HepG2 (cell line): Measurements from ENCODE around the gene PDE2A. TPM values are rescaled to one million over a fixed set of nuclear protein-coding genes. Genes with fewer than 3 reads are reported as not detected.

Source experiments
- ATAC-seq: fragments of 200-7000 bp; cut with Tn5 transposase; 3 replicates; pipeline ENCODE4 v1.9.1; 2020; ENCODE audit warnings: mild to moderate bottlenecking, moderate library complexity
- BruUV-seq: library from RNA; stranded (reverse); fragments of 400-500 nt; replicated peaks from 2 replicates; lab custom pipeline; 2021; lab: Mats Ljungman, UMichigan
- CTCF ChIA-PET: fragments of 300-600 bp; formaldehyde crosslinking; extraction: SDS; loops from one replicate; lab custom pipeline; 2021; ENCODE audit warnings: low total read pairs, inconsistent platforms, low intra/inter-chr PET ratio; lab: Yijun Ruan, JAX
- POLR2A ChIA-PET: fragments of 350-600 bp; sonication (Branson Sonifier 250); formaldehyde crosslinking; loops from one replicate; lab custom pipeline; 2020; ENCODE audit warnings: antibody characterized with exemption, inconsistent platforms; lab: Yijun Ruan, JAX
- DNase-seq: peaks from one replicate; pipeline ENCODE4 v3.0.0-alpha.2; 2015; ENCODE audit warnings: low spot score
- FAIRE-seq: peaks from 3 replicates; lab custom pipeline; 2011; peaks lifted over from hg19 to GRCh38; lab: Jason Lieb, UNC
- H2AFZ ChIP-seq: one replicate; pipeline ENCODE4 v1.6.1; 2011; ENCODE audit warnings: low read length, inconsistent platforms
- H3K27ac ChIP-seq: fragments of 300-600 bp; 3 replicates; pipeline ENCODE4 v1.8.0; 2011; ENCODE audit warnings: mixed run types, mild to moderate bottlenecking, mixed read lengths, low read length, inconsistent platforms; ENCODE audit not compliant: insufficient read depth; ENCODE audit errors: extremely low read length
- H3K27me3 ChIP-seq, 2 experiments: fragments of 200-600 bp in 1 of 2; 2 replicates in 1 of 2; 3 replicates in 1 of 2; pipeline versions ENCODE4 v1.6.0 to v1.8.0; 2011; ENCODE audit warnings: low read length in 2 of 2, mild to moderate bottlenecking in 2 of 2, moderate library complexity in 2 of 2, inconsistent platforms in 1 of 2; ENCODE audit not compliant: insufficient read depth in 2 of 2, control insufficient read depth in 1 of 2
- H3K36me3 ChIP-seq, 2 experiments: fragments of 200-600 bp in 1 of 2; replicated peaks in 1 of 2; 2 replicates in 1 of 2; 3 replicates in 1 of 2; pipeline versions ENCODE4 v1.5.1 to v1.8.0; 2011; ENCODE audit warnings: low read length in 2 of 2, inconsistent platforms in 1 of 2; ENCODE audit not compliant: insufficient read depth in 2 of 2, control insufficient read depth in 1 of 2
- H3K4me1 ChIP-seq: 2 replicates; pipeline ENCODE4 v1.5.1; 2012; ENCODE audit warnings: low read length, inconsistent platforms; ENCODE audit not compliant: insufficient read depth
- H3K4me2 ChIP-seq: 2 replicates; pipeline ENCODE4 v1.6.0; 2011; ENCODE audit warnings: low read depth, low read length, inconsistent platforms
- H3K4me3 ChIP-seq, 3 experiments: fragments of 200-600 bp in 1 of 3; sonication (generic), shearing (Covaris generic) in 1 of 3; replicated peaks in 1 of 3; 2 replicates each; pipeline ENCODE4 v1.5.1; 2011 to 2016; ENCODE audit warnings: low read length in 3 of 3, inconsistent platforms in 2 of 3, low read depth in 2 of 3, mild to moderate bottlenecking in 2 of 3, control low read depth in 1 of 3, mixed read lengths in 1 of 3; ENCODE audit not compliant: insufficient read depth in 1 of 3
- H3K79me2 ChIP-seq: one replicate; pipeline ENCODE4 v1.6.1; 2011; ENCODE audit warnings: low read length, inconsistent platforms; ENCODE audit not compliant: insufficient read depth
- H3K9ac ChIP-seq: 2 replicates; pipeline ENCODE4 v1.6.0; 2011; ENCODE audit warnings: mild to moderate bottlenecking, low read depth, low read length, inconsistent platforms; ENCODE audit not compliant: insufficient read depth
- H3K9me3 ChIP-seq: 2 replicates; pipeline ENCODE4 v1.5.1; 2012; ENCODE audit warnings: mild to moderate bottlenecking, low read length
- H4K20me1 ChIP-seq: 2 replicates; pipeline ENCODE4 v1.6.0; 2011; ENCODE audit warnings: inconsistent platforms, mild to moderate bottlenecking, low read length, moderate library complexity; ENCODE audit not compliant: insufficient read depth
- ATF7 ChIP-seq, 2 experiments: fragments of 450-650 bp in 1 of 2; sonication (generic) in 1 of 2; formaldehyde crosslinking in 1 of 2; IDR thresholded peaks; 2 replicates each; pipeline versions ENCODE4 v1.4.0 to v1.6.1; 2016 to 2020; ENCODE audit warnings: antibody characterized with exemption in 1 of 2, mild to moderate bottlenecking in 1 of 2, missing genetic modification reagents in 1 of 2
- HNF4G ChIP-seq, 2 experiments: sonication (generic) in 1 of 2; formaldehyde crosslinking in 1 of 2; IDR thresholded peaks; 2 replicates each; pipeline versions ENCODE4 v1.4.0 to v1.6.1; 2011 to 2020; ENCODE audit warnings: borderline replicate concordance in 2 of 2, low read depth in 2 of 2, mild to moderate bottlenecking in 2 of 2, low read length in 1 of 2, missing genetic modification reagents in 1 of 2, moderate library complexity in 1 of 2
- HOXA3 ChIP-seq: sonication (generic); formaldehyde crosslinking; IDR thresholded peaks from 2 replicates; pipeline ENCODE4 v1.5.0; 2020; ENCODE audit warnings: missing genetic modification reagents
- KDM5B ChIP-seq: sonication (generic); formaldehyde crosslinking; IDR thresholded peaks from 2 replicates; pipeline ENCODE4 v1.4.0; 2020; ENCODE audit warnings: missing genetic modification reagents, mild to moderate bottlenecking, borderline replicate concordance
- LCORL ChIP-seq, 2 experiments: fragments of 450-650 bp in 1 of 2; sonication (generic) in 1 of 2; formaldehyde crosslinking in 1 of 2; IDR thresholded peaks; 2 replicates each; pipeline versions ENCODE4 v1.5.0 to v1.6.1; 2017 to 2020; ENCODE audit warnings: antibody characterized with exemption in 1 of 2, missing genetic modification reagents in 1 of 2
- MTERF4 ChIP-seq: sonication (generic); formaldehyde crosslinking; IDR thresholded peaks from 2 replicates; pipeline ENCODE4 v1.8.0; 2023; ENCODE audit warnings: mild to moderate bottlenecking, missing genetic modification reagents
- POGK ChIP-seq: sonication (generic); formaldehyde crosslinking; conservative IDR thresholded peaks from 2 replicates; pipeline ENCODE4 v1.8.0; 2022; ENCODE audit warnings: mild to moderate bottlenecking, moderate library complexity, missing genetic modification reagents
- RBM22 ChIP-seq: fragments of 200-400 bp; formaldehyde crosslinking; optimal IDR thresholded peaks from 2 replicates; pipeline ENCODE3; 2017; ENCODE audit warnings: mild to moderate bottlenecking, low read length, moderate library complexity
- RORA ChIP-seq: sonication (generic); formaldehyde crosslinking; IDR thresholded peaks from 2 replicates; pipeline ENCODE4 v1.5.0; 2020; ENCODE audit warnings: mild to moderate bottlenecking, missing genetic modification reagents, moderate library complexity
- SP5 ChIP-seq: IDR thresholded peaks from 2 replicates; pipeline ENCODE4 v1.6.1; 2016; ENCODE audit warnings: low read depth, borderline replicate concordance
- SRY ChIP-seq: sonication (generic); formaldehyde crosslinking; IDR thresholded peaks from 2 replicates; pipeline ENCODE4 v1.8.0; 2022; ENCODE audit warnings: mild to moderate bottlenecking, missing genetic modification reagents
- XRCC5 ChIP-seq: fragments of 200-400 bp; formaldehyde crosslinking; optimal IDR thresholded peaks from 2 replicates; pipeline ENCODE3; 2017; ENCODE audit warnings: mild to moderate bottlenecking, low read length
- ZNF205 ChIP-seq: IDR thresholded peaks from 2 replicates; pipeline ENCODE4 v1.6.1; 2018; ENCODE audit warnings: missing biosample characterization, missing genetic modification reagents
- ZNF333 ChIP-seq: sonication (generic); formaldehyde crosslinking; IDR thresholded peaks from 2 replicates; pipeline ENCODE4 v1.4.0; 2020; ENCODE audit warnings: mild to moderate bottlenecking, missing genetic modification reagents, borderline replicate concordance
- ZNF362 ChIP-seq: sonication (generic); formaldehyde crosslinking; IDR thresholded peaks from 2 replicates; pipeline ENCODE4 v1.4.0; 2020; ENCODE audit warnings: missing genetic modification reagents, mild to moderate bottlenecking, borderline replicate concordance
- ZNF44 ChIP-seq: sonication (generic); formaldehyde crosslinking; IDR thresholded peaks from 2 replicates; pipeline ENCODE4 v1.5.1; 2020; ENCODE audit warnings: mild to moderate bottlenecking, missing genetic modification reagents
- ZNF547 ChIP-seq: sonication (generic); formaldehyde crosslinking; IDR thresholded peaks from 2 replicates; pipeline ENCODE4 v1.5.1; 2020; ENCODE audit warnings: mild to moderate bottlenecking, missing genetic modification reagents
- ZNF660 ChIP-seq: sonication (generic); formaldehyde crosslinking; IDR thresholded peaks from 2 replicates; pipeline ENCODE4 v1.5.1; 2020; ENCODE audit warnings: mild to moderate bottlenecking, low read depth, missing genetic modification reagents, borderline replicate concordance
- WGBS: methylation state at CpG from one replicate; pipeline ENCODE4 v1.1.6; 2017; ENCODE audit warnings: low lambda C conversion rate; 5-methylcytosine and 5-hydroxymethylcytosine counted together
- in situ Hi-C: cut with HindIII; loops from 2 replicates; pipeline ENCODE4 v1.10.0; 2017; ENCODE audit warnings: low pct_unique_long_range_greater_than_20kb; ENCODE audit not compliant: extremely low pct_ligation_motif_present
- intact Hi-C: fragments of 100-400 bp; cut with micrococcal nuclease; formaldehyde crosslinking; loops from one replicate; pipeline ENCODE4 v1.10.0; 2022; ENCODE audit not compliant: unreplicated experiment
- polyA plus RNA-seq, 8 experiments: library from polyadenylated mRNA; depleted of rRNA in 3 of 8; stranded (reverse) in 7 of 8; unstranded in 1 of 8; fragments of >200 nt; fragmentation: Illumina TruSeq in 4 of 8; extraction: Trizol in 4 of 8; gene quantifications; 2 replicates each; pipeline versions ENCODE4 v1.2.1 to v1.2.3, GENCODE V29; 2011 to 2016; ENCODE audit warnings: low read depth in 4 of 8, missing spikeins in 1 of 8, mixed read lengths in 1 of 8; ENCODE audit not compliant: insufficient read depth in 1 of 8
- total RNA-seq, 5 experiments: library from RNA; depleted of rRNA; stranded (reverse); fragments of >200 nt; fragmentation: Illumina TruSeq; extraction: Trizol; gene quantifications; 2 replicates each; pipeline ENCODE4 v1.2.3, GENCODE V29; 2016; ENCODE audit warnings: low read depth in 1 of 5

PDE2A gene
- total and polyA plus RNA-seq, 2 of the 13 experiments (the other 11 are each of a cell fraction or from before 2014, with no cell fraction given) = 3.1 TPM; not detected in 1

GRCh38 chr11:72642884-72643522 is 31.2 kb downstream of the PDE2A start:
- peak; percentile 82 for ATAC-seq
- FAIRE-seq = no peak
- peak overlapping the region; percentile 79 for H3K4me2 ChIP-seq
- ChIA-PET POLR2A (no interaction called here), CTCF (interaction anchor here (1.2 to 3.3 kb wide), 5 partner anchors 44 to 171 kb away, joined by 3 to 29 read pairs (median 14); no protein-coding TSS in a partner anchor)
- no peaks in the 10 kb centered on the region for H4K20me1 ChIP-seq
- peaks cover 8% of the 10 kb centered on the region; the same call in 1 of the 2 replicates for H3K4me1 ChIP-seq
- no peaks in the 10 kb centered on the region for H3K9me3 ChIP-seq
- peaks cover 14 to 48% of the 10 kb centered on the region in 2 experiments; a peak in 4 of 5 replicates for H3K27me3 ChIP-seq
- H3K27ac ChIP-seq = no peak overlapping the region
- in situ Hi-C loops = loop anchor here (5.0 kb wide), 1 partner anchor 46 kb away; no protein-coding TSS in a partner anchor
- no peak for DNase-seq
- no peaks in the 10 kb centered on the region for H3K36me3 ChIP-seq
- H2AFZ ChIP-seq = no peak overlapping the region
- intact Hi-C loops = loop anchor here (1.0 to 2.0 kb wide), 2 partner anchors 44 to 58 kb away; no protein-coding TSS in a partner anchor
- no peak overlapping the region for H3K9ac ChIP-seq
- no TSS peak for BruUV-seq
- peak overlapping the region; percentile 13 to 59 (median 21); a peak in 3 of 6 replicates for H3K4me3 ChIP-seq
- WGBS = 3% methylated on average over 13 of the region's 59 CpGs
- no peaks in the 10 kb centered on the region for H3K79me2 ChIP-seq
- TF ChIP-seq SRY (peak; percentile 44; the same call in 1 of the 2 replicates), MTERF4 (CRISPR knock-in tag) (no peak), LCORL (IDR thresholded peaks at IDR 0.05) (no peak), LCORL (CRISPR knock-in tag; IDR thresholded peaks at IDR 0.05) (0 out of 2 replicates have a peak, but pooled peaks have one; percentile 18), KDM5B (CRISPR knock-in tag) (peak; percentile 35; the same call in 1 of the 2 replicates), ZNF547 (CRISPR knock-in tag) (peak; percentile 56; the same call in 1 of the 2 replicates), ZNF205 (CRISPR knock-in tag) (0 out of 2 replicates have a peak, but pooled peaks have one; percentile 35), ZNF333 (CRISPR knock-in tag) (peak; percentile 61; the same call in 1 of the 2 replicates), HNF4G (IDR thresholded peaks at IDR 0.05; ENCODE audit: borderline replicate concordance, low read depth, low read length) (no peak), HNF4G (CRISPR knock-in tag; IDR thresholded peaks at IDR 0.05; ENCODE audit: borderline replicate concordance, low read depth) (no peak), ZNF660 (CRISPR knock-in tag) (no peak), XRCC5 (peak; percentile 78), SP5 (CRISPR knock-in tag) (no peak), POGK (CRISPR knock-in tag) (peak; percentile 40; the same call in 1 of the 2 replicates), RORA (CRISPR knock-in tag) (no peak), HOXA3 (CRISPR knock-in tag) (peak; percentile 49; the same call in 1 of the 2 replicates), ZNF362 (CRISPR knock-in tag) (no peak), ATF7 (IDR thresholded peaks at IDR 0.05) (no peak), ATF7 (CRISPR knock-in tag; IDR thresholded peaks at IDR 0.05) (no peak), ZNF44 (CRISPR knock-in tag) (no peak), RBM22 (no peak)
